Hepatocyte (in vitro differentiated cells): ENCODE data around the gene BRIX1.

Experiments used
- CTCF ChIP-seq: fragments of 200-600 bp; sonication (generic); IDR thresholded peaks from 2 replicates; pipeline ENCODE4 v1.5.1; 2016; ENCODE audit warnings: antibody characterized with exemption, mild to moderate bottlenecking; ENCODE audit not compliant: poor library complexity
- EZH2 ChIP-seq: fragments of 200-600 bp; sonication (generic); IDR thresholded peaks from 2 replicates; pipeline ENCODE4 v1.6.1; 2016; ENCODE audit warnings: antibody characterized with exemption, mild to moderate bottlenecking, borderline replicate concordance

DNA sequence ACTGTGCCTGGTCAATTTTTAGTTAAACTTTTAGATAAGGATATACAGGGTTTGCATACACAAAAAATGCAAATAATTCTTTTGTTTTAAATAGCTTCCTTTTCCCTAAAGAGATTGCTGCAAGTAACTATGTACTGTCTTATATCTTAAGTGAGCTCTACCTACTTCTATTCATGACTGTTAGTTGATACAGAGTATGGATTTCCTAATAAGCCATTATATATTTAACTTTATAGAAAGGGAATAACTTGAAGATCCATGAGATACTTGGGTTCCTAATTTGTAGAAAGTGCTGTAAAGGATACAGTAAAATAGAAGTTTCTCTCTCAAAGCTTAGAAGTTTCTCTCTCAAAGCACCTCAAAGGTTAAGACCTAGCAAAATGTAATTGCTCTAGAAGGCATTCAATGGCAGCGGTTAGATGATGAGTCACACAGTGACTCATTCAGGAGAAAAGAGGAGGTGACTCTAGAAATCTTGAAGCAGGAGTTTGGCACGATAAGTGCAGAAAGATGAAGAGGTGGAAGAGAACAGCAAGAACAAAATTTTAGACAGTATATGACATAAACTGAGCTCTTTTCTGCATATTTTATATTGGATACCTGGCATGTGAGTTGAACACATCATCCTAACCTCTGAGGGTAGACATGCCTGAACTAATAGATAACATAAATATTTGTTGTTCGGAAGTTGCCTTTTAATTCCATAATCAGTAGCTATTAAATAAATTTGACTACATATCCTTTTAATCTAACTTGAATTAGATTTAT lies 8.4 kb downstream of the BRIX1 start:
- no peak for TF ChIP-seq CTCF
- no peak for TF ChIP-seq EZH2
